Limb (tissue), 2 donors: ENCODE results near the gene CEP131.
"Not testable (repeated sequence)": the region's sequence is repeated elsewhere in the genome, so short reads cannot be mapped to it uniquely, and the experiment has no call there.

ENCODE experiments used
- DNase-seq, 2 donors: peaks; one replicate each; pipeline ENCODE4 v3.0.0-alpha.2; 2016; ENCODE audit errors: extremely low spot score in 2 of 2

CEP131 gene

GRCh38 chr17:81238815-81239713, 16.3 kb upstream of the CEP131 start, which contains the start of the genes NDUFAF8 and TEPSIN:
Gene NDUFAF8, plus strand, starts transcription at chr17:81239318. Its CDS starts 46 bp downstream, at chr17:81239364.
Gene TEPSIN, minus strand, starts transcription at chr17:81239055. Its CDS starts 22 bp downstream, at chr17:81239033.
- peak; percentile 97 to 99 for DNase-seq

- DNase-seq = no peak
These were observed 15.7 kb upstream of the CEP131 start for GRCh38 chr17:81238490-81238814.

DNA sequence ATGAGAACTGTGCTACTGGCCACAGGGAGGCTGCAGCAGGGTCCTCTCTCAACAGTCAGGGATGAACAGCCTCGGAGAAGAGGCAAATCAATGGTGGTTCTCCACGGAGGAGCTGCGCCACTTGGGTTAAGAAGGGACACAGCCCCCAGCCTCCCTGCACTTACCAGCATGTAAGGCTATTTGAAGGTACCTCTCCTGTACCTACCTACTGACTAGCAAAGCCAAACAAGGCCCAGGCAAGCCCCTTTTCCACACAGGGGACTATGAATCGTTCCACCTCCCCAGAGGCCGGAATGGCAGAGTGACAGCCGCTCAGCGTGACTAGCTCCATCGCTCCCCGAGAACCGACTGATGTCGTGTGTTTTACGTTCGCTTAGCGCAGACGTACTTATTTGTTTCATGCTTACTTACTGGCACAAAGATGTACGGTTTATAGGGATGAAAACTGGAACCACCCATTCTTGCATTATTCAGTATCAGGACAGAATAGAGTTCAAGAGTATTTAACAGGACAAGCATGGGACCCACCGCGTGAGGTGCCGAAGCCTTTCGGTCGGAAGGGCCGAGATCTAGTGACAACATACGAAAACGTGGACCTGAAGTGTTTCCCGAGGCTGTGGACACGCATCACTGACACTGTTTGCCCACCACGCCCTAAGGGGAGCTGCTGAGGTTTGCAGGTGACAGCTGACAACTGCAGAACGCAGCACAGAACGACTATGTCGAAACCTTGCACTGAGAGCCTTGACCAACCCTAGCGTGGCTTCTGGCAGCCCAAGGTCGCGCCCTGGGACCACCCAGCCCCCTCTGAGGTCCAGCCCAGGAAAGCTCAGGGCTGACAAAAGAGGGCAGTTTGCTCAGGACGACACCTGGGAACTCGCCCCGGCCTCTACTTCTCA, 15.1 kb upstream of the CEP131 start:
- no peak for DNase-seq

GRCh38 chr17:81236784-81237183, 14.0 kb upstream of the CEP131 start:
- DNase-seq = no peak

DNA sequence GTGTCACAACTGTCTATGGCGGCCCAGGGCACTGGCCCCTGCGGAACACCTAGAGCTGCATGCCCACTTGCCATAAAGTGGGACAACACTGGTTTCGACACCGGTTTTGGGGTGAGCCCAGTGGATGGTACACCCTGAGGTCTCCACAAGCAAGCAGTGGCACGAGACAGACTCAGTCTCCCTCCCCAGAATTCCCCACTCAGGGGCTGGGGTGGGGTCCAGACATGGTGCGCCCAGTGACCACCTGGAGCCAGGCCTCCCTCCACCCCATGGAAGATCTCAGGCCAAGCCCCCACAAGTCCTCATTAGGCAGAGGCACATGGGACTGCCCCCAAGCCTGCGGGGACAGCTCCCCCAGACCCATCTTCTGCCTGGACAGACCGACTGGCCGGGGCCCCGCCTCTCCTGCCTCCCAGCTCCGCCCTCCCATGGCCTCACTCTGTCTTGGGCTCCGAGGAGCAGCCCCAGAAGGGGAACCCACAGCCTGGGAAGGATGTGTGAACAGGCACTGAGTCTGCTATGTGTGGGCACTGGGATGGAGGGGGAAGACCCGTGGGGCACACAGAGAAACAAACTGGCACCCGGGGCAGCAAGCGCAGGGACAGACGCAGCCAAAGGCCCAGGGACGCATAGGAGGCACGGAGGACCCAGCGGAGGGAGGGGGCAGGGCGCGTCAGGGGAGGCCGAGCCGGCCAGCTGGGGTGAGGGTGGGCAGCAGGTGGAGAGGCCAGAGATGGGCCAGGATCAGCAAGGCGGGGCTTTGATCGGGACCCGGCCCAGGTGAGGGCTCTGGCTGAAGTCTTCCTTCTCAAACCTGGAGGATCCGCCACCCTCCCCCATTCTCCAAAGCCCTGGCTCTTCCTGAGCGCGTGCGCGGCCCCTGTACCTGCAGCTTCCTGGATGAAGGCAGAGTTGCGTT, 13.3 kb upstream of the CEP131 start:
- DNase-seq = no peak

DNA sequence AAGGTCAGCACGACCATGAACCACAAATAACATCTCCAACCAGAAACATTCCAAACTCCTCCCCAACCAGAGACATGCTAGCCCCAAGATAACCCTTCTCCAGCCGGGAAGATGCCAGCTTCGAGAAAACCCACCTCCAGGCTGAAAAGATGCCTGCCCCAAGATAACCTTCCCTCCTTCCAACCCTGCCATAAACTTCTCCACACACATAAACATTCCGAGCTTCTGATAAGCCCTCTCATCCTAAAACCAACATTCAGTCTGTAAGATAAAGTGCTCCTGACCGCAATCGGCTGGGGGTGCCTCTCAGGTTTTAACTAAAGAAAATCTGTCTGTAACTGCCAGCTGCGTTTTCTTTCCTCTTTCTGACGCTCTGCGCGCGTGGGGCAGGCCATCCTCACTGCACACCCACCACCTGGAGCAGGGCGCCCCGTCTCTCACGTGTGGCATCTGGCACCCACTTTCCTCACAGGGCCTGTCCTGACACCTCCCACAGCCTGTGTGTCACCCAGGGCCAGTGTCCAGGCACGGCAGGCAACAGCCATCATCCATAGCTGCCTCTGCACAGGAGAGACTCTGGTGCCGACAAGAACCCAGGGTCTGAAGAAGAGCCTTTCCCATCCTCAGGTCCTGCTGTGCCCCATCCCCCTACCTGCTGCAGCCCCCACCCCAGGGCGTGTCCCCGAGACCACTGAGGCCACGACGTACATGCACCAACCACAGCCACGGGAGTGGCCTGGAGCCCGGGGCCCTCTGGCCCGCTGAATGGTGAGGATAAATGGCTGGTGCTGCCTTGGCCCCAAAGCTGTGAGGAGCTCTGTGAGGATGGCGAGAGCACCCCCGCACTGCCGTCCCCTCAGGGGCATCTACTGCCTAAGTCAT, 12.4 kb upstream of the CEP131 start:
- no peak for DNase-seq

GRCh38 chr17:81234506-81234855, 11.7 kb upstream of the CEP131 start:
- DNase-seq = no peak

- no peak for DNase-seq
These were observed 11.2 kb upstream of the CEP131 start for GRCh38 chr17:81233811-81234505.

- no peak for DNase-seq
These were observed 10.6 kb upstream of the CEP131 start for GRCh38 chr17:81233316-81233715.

- DNase-seq = no peak
These were observed 10.0 kb upstream of the CEP131 start for GRCh38 chr17:81232616-81233241.

GRCh38 chr17:81231766-81232581, 9.2 kb upstream of the CEP131 start:
- no peak for DNase-seq

DNA sequence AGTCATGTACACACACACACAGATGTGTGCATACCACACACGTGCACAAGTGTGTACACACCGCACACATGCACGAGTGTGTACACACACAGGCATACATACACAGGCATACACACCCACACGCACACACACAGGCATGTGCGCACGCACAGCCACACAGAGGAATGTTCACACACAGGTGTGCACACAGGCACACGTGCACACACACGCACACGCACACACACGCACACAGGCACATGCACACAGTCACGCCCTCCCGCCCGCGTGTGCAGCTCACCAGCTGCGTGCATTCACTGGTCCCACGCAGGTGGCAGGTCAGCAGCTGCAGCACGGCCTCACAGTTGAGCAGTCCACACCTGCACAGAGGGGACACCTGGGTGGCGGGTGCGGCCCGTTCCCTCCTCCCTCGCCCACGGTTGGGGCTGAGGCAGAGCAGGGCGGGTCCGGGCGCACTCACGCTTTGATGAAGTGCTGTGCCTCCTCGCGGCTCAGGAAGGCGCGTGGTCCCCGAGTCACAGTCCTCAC, 8.4 kb upstream of the CEP131 start:
- DNase-seq = no peak

- no peak for DNase-seq
These were observed 7.5 kb upstream of the CEP131 start for GRCh38 chr17:81230043-81230820.

GRCh38 chr17:81229666-81229920, 6.8 kb upstream of the CEP131 start:
- DNase-seq = no peak

- no peak for DNase-seq
These were observed 6.3 kb upstream of the CEP131 start for GRCh38 chr17:81228834-81229665.

DNA sequence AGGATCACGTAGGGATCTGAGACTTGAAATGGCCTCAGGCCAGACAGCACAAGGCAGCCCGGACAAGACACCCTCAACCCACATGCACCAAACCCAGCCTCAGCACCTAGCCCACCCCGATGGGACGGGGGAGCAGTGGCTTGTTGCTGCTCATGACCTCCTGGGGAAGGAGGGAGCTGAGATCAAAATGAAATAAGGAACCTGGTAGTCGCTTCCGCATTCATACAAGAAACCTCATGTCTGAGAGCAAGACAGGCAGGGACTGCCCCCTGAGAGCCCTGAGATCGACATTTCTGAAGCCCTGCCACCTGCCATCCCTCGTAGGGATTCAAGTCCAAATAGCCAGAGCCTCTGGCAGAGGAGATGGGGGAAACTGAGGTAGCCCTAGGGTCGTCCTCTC, 5.7 kb upstream of the CEP131 start:
- no peak for DNase-seq

DNA sequence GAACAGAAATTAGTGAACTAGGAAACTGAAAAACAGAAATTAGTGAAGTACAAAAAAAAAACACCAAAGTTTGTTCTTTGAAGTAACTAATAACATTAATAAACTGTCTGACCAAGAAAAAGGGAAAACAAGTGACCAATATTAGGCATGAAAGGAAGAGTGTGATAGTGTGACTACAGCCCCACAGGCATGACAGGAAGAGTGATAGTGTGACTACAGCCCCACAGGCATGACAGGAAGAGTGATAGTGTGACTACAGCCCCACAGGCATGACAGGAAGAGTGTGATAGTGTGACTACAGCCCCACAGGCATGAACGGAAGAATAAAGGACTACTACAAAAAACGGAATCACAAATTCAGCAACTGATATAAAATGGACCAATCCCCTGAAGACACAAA, 4.9 kb upstream of the CEP131 start:
- DNase-seq = not testable (repeated sequence)
